DLD1 (cell line): ENCODE measurements around the gene SYNCRIP.
"Not testable (repeated sequence)": the region's sequence is repeated elsewhere in the genome, so short reads cannot be mapped to it uniquely, and the experiment has no call there.

Source experiments
- in situ Hi-C: cut with HindIII; loops from 2 replicates; pipeline ENCODE4 v1.10.0; 2017; ENCODE audit warnings: low sequenced_read_pairs

SYNCRIP gene

DNA sequence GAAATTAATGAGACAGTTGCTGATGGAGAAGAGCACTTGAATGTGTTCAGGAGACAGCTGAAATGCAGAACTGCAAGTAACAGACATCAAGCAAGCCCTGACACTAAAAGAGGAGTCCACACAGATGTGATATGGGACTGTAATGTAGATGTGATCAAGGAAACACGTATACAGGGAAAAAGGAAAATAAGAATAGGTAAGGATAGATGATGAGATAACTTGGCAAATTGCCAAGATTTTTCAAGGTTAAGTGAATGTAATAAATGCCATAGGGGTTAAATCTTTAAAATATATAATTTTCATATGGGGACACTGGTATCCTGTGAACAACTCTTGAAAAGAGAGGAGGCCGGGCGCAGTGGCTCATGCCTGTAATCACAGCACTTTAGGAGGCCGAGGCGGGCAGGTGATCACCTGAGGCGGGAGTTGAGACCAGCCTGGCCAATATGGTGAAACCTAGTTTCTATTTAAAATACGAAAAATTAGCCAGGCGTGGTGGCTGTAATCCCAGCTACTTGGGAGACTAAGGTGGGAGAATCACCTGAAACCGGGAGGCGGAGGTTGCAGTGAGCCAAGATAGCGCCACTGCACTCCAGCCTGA lies 41.9 kb downstream of the SYNCRIP start:
- in situ Hi-C loops, result no loop called here

DNA sequence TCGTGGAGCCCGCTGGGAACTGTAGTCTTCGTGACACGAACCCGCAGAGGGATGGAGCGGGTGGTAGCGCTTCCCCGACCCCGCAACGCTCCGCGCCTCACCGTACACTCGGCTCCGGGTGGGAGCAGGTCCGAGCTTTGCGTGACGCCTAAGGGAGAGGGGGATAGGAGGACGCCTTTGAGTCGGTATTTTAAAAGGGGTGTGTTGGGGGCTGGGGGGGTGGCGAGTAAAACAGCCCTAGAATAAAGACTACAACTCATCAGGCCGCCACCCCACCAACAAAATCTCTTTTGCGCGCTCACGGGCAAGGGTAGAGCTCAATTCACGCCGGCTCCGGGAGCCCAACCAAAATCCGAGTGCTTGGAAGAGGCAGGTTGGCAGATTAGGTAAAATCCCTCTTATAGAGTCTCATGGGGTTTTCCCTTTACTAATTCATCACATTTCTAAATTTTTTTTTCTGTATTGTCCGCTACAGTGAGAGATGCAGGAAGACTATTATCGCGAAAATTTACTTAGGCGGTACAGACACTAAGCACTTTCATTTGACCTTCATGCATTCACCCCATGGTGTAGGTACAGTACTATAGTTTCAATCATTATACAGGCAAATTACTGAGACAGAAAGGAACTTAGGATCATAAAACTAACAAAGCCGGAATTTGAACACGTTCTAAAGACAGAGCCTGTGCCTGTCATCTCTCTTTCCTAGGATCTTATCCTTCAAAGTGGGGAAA lies 48.3 kb downstream of the SYNCRIP start:
- in situ Hi-C loops, result no loop called here

DNA sequence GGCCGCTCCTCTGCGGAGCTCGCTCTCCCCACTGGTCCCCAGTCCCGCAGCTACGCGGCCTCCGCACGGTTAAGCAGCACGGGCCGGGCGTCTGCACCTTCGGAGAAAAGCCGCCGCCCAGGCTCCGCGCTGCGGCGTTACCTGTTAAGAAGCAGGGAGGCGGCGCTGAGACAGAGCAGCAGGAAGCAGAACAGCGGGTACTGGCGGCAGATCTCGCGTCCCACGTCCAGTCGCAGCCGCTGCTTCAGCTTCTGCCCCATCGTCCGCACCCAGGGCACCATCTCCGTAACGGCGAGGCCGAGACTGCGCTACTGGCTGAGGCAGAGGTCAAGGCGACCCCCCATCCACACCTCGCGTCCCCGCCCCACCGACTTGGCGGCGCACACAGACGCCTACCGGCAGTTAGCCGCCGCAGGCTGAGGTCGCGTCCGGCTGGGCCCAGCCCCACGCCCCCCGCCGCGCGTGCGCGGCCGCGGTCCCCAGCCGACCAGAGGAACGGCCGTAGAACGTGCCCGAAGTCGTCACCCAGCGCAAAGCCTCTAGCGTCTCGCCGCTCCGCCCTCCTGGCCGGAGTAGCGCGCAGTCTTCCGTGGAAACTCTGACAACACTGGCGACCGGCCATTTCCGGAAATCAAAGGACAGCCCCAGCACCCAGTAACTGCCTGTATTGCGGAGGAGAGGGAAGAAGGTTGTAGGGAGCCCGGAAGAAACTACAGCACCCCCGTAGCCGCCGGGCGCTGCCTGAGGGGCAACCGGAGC lies 49.1 kb downstream of the SYNCRIP start, which contains the start of gene SNX14:
Gene SNX14 (minus strand): TSS at position 421 of the 759 bp plus-strand sequence. CDS start 140 bp downstream, at position 281.
- in situ Hi-C loops, result no loop called here

GRCh38 chr6:85592033-85592432 lies 50.7 kb downstream of the SYNCRIP start:
- in situ Hi-C loops, result no loop called here

GRCh38 chr6:85591207-85591606 lies 51.5 kb downstream of the SYNCRIP start:
- in situ Hi-C loops, result no loop called here

GRCh38 chr6:85585741-85586140 lies 56.9 kb downstream of the SYNCRIP start:
- in situ Hi-C loops, result no loop called here

DNA sequence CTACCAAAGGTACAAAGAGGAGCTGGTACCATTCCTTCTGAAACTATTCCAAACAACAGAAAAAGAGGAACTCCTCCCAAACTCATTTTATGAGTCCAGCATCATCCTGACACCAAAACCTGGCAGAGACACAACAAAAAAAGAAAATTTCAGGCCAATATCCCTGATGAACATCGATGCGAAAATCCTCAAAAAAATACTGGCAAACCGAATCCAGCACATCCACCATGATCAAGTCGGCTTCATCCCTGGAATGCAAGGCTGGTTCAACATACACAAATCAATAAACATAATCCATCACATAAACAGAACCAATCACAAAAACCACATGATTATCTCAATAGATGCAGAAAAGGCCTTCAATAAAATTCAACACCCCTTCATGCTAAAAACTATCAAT lies 59.9 kb downstream of the SYNCRIP start:
- in situ Hi-C loops, result not testable (repeated sequence)

- in situ Hi-C loops, result no loop called here
Measured at GRCh38 chr6:85581572-85581971, 61.1 kb downstream of the SYNCRIP start.

DNA sequence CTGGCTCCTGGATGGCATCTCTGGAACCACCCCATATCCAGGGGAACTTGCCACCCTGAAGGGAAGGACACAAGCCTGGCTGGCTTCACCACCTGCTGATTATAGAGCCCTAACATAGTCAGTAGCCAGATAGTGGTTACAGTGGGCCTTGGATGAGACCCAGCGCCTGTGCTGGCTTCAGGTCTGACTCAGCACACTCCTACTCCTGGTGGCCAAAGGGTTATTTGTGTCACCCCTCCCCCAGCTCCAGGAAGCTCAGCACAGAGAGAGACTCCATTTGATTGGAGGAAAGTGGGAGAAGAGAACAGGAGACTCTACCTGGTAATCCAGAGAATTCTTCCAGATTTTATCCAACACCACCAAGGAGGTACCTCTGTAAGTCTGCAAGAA lies 61.8 kb downstream of the SYNCRIP start:
- in situ Hi-C loops, result no loop called here

DNA sequence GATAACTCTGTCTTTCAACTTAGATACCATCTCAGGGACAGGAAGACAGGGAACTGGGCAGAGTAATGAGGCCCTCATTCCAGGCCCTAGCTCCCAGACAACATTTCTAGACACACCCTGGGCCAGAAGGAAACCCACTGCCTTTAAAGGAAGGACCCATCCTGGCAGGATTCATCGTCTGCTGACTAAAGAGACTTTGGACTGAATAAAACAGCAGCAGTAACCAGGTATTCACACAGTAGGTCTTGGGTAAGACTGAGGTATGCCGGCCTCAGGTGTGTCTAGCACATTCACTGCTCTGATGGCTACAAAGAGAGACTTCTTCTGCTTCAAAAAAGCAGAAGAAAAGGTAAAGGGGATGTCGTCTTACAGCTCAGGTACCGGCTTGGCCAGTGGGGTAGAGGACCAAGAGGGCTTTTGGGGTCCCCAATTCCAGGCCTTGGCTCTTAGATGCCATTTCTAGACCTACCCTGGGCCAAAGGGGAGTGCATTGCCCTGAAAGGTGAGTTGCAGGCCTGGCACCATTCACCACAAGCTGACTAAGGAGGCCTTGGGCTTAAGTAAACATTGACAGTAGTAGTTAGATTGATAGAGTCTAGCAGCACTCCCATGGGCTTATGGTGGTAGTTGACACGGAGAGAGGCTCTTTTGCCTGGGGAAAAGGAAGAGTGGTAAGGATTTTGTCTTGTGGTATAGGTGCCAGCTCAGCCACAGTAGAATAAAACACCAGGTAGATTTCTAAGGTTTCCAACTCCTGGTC lies 62.4 kb downstream of the SYNCRIP start:
- in situ Hi-C loops, result no loop called here

GRCh38 chr6:85579581-85579980 lies 63.1 kb downstream of the SYNCRIP start:
- in situ Hi-C loops, result no loop called here

- in situ Hi-C loops, result no loop called here
Measured at GRCh38 chr6:85576476-85576875, 66.2 kb downstream of the SYNCRIP start.

- in situ Hi-C loops, result no loop called here
Measured at GRCh38 chr6:85574932-85575598, 67.6 kb downstream of the SYNCRIP start.

DNA sequence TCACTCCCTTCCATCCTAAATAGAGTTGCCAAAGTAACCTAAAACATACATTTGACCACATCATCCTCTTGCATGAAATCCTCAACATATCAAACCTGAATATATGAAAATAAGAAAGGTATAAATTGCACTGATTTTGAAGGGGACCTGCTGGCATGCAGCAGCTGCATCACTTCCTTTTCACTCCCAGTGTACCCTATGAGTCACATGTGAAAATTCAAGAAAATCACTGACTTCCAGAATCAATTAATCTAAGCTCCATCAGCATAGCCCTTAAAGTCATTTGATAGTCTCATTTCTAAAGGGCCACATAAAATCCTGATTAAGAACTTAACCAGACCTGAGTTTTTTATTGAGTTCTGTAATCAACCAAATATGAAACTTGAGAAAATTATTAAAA lies 73.4 kb downstream of the SYNCRIP start:
- in situ Hi-C loops, result no loop called here

GRCh38 chr6:85568411-85568810 lies 74.3 kb downstream of the SYNCRIP start:
- in situ Hi-C loops, result no loop called here

GRCh38 chr6:85565736-85566135 lies 77.0 kb downstream of the SYNCRIP start:
- in situ Hi-C loops, result no loop called here

GRCh38 chr6:85564223-85564622 lies 78.5 kb downstream of the SYNCRIP start:
- in situ Hi-C loops, result not testable (repeated sequence)
